SK-MEL-5 (cell line): ENCODE measurements around the gene PLA2R1. TPM values are rescaled to one million over a fixed set of nuclear protein-coding genes. Genes with fewer than 3 reads are reported as not detected.

ENCODE experiments used
- DNase-seq: peaks from one replicate; pipeline ENCODE4 v3.0.0-alpha.2; 2016; ENCODE audit warnings: low read depth, low spot score
- in situ Hi-C: cut with HindIII; loops from 2 replicates; pipeline ENCODE4 v1.10.0; 2016; ENCODE audit warnings: low sequenced_read_pairs, high pct_unique_total_duplicates, low pct_unique_long_range_greater_than_20kb
- total RNA-seq: library from RNA; depleted of rRNA; stranded (reverse); fragments of >200 nt; shearing (Covaris generic); gene quantifications from 2 replicates; pipeline ENCODE4 v1.2.3, GENCODE V29; 2014

PLA2R1 gene
- total RNA-seq, 1 experiment from 2014 or later: not detected

GRCh38 chr2:160073284-160073888 is 11.0 kb upstream of the PLA2R1 start:
- in situ Hi-C loops: no loop called here

GRCh38 chr2:160068906-160069305 is 6.5 kb upstream of the PLA2R1 start:
- in situ Hi-C loops: no loop called here
- DNase-seq: no peak

More at GRCh38 chr2:160073284-160073888, 11.0 kb upstream of the PLA2R1 start:
- DNase-seq: no peak

GRCh38 chr2:160064916-160065315 is 2.5 kb upstream of the PLA2R1 start:
- in situ Hi-C loops: no loop called here
- DNase-seq: no peak

GRCh38 chr2:160063879-160064612 is 1.6 kb upstream of the PLA2R1 start:
- DNase-seq: no peak
- in situ Hi-C loops: no loop called here

GRCh38 chr2:160063271-160063670 is 856 bp upstream of the PLA2R1 start:
- in situ Hi-C loops: no loop called here
- no peak for DNase-seq

- in situ Hi-C loops: no loop called here
- no peak for DNase-seq
Observed at GRCh38 chr2:160061944-160062291, 497 bp downstream of the PLA2R1 start.

GRCh38 chr2:160061533-160061932 is 882 bp downstream of the PLA2R1 start:
- no peak for DNase-seq
- in situ Hi-C loops: no loop called here

GRCh38 chr2:160060297-160060696 is 2.1 kb downstream of the PLA2R1 start:
- in situ Hi-C loops: no loop called here

GRCh38 chr2:160057356-160057755 is 5.1 kb downstream of the PLA2R1 start:
- in situ Hi-C loops: no loop called here
- DNase-seq: no peak

More at GRCh38 chr2:160060297-160060696, 2.1 kb downstream of the PLA2R1 start:
- DNase-seq: no peak

- DNase-seq: no peak
- in situ Hi-C loops: no loop called here
Observed at GRCh38 chr2:160055726-160056108, 6.7 kb downstream of the PLA2R1 start.

GRCh38 chr2:160054984-160055725 is 7.3 kb downstream of the PLA2R1 start:
- in situ Hi-C loops: no loop called here
- DNase-seq: no peak

- in situ Hi-C loops: no loop called here
- no peak for DNase-seq
Observed at GRCh38 chr2:160053946-160054345, 8.5 kb downstream of the PLA2R1 start.

GRCh38 chr2:160052531-160052930 is 9.9 kb downstream of the PLA2R1 start:
- in situ Hi-C loops: no loop called here
- DNase-seq: no peak

GRCh38 chr2:160051371-160051800 is 11.0 kb downstream of the PLA2R1 start:
- in situ Hi-C loops: no loop called here
- DNase-seq: no peak

GRCh38 chr2:160050147-160050546 is 12.3 kb downstream of the PLA2R1 start:
- in situ Hi-C loops: no loop called here
- no peak for DNase-seq

GRCh38 chr2:160045703-160046210 is 16.7 kb downstream of the PLA2R1 start:
- in situ Hi-C loops: no loop called here
- no peak for DNase-seq

- no peak for DNase-seq
- in situ Hi-C loops: no loop called here
Observed at GRCh38 chr2:160044728-160045127, 17.7 kb downstream of the PLA2R1 start.

- in situ Hi-C loops: no loop called here
- peak; percentile 14 for DNase-seq
Observed at GRCh38 chr2:160043265-160043664, 19.1 kb downstream of the PLA2R1 start.
